Suprapubic skin (tissue), 4 donors: ENCODE data around the gene MLKL. TPM values are rescaled to one million over a fixed set of nuclear protein-coding genes. Genes with fewer than 3 reads are reported as not detected.

Experiments used
- DNase-seq, 2 donors: peaks; one replicate each; pipeline ENCODE4 v3.0.0-alpha.2; 2019; ENCODE audit warnings: low spot score in 2 of 2
- H3K27ac ChIP-seq: fragments of 200-600 bp; sonication (generic); one replicate; pipeline ENCODE4 v1.5.1; 2019
- H3K27me3 ChIP-seq: fragments of 200-600 bp; sonication (generic); one replicate; pipeline ENCODE4 v1.5.1; 2019
- H3K36me3 ChIP-seq: fragments of 200-600 bp; sonication (generic); one replicate; pipeline ENCODE4 v1.5.1; 2019
- H3K4me1 ChIP-seq: fragments of 200-600 bp; sonication (generic); one replicate; pipeline ENCODE4 v1.5.1; 2019
- H3K4me3 ChIP-seq: fragments of 200-600 bp; sonication (generic); one replicate; pipeline ENCODE4 v1.5.1; 2019; ENCODE audit warnings: mild to moderate bottlenecking
- H3K9me3 ChIP-seq: fragments of 200-600 bp; sonication (generic); one replicate; pipeline ENCODE4 v1.5.1; 2019
- EP300 ChIP-seq: sonication (generic); formaldehyde crosslinking; IDR thresholded peaks from one replicate; pipeline ENCODE4 v1.6.1; 2017; ENCODE audit warnings: antibody characterized with exemption
- POLR2A ChIP-seq, 2 donors: fragments of 450-650 bp; IDR thresholded peaks; one replicate each; pipeline ENCODE4 v1.6.1; 2017; ENCODE audit warnings: antibody characterized with exemption in 2 of 2, mild to moderate bottlenecking in 2 of 2, moderate library complexity in 2 of 2
- POLR2AphosphoS5 ChIP-seq, 3 donors: sonication (generic); formaldehyde crosslinking; IDR thresholded peaks; one replicate each; pipeline ENCODE4 v1.6.1; 2017; ENCODE audit warnings: antibody characterized with exemption in 3 of 3
- WGBS: methylation state at CpG from one replicate; pipeline ENCODE4 v1.1.5; 2018; 5-methylcytosine and 5-hydroxymethylcytosine counted together
- total RNA-seq, 4 donors: library from RNA; depleted of rRNA; stranded (reverse); fragments of >200 nt; gene quantifications; one replicate each; pipeline ENCODE4 v1.1.0, GENCODE V29; 2016
- TF ChIP-seq, protein P1 (sequence below), 2 donors: fragments of 200-600 bp in 1 of 2; fragments of 450-650 bp in 1 of 2; sonication (generic) in 1 of 2; IDR thresholded peaks; one replicate each; pipeline ENCODE4 v1.5.1; 2016 to 2019; ENCODE audit warnings: antibody characterized with exemption in 2 of 2, mild to moderate bottlenecking in 1 of 2, moderate library complexity in 1 of 2

The MLKL gene
- total RNA-seq, 4 donors from 2014 or later = 3.1 to 12.0 (median 7.0) TPM

DNA sequence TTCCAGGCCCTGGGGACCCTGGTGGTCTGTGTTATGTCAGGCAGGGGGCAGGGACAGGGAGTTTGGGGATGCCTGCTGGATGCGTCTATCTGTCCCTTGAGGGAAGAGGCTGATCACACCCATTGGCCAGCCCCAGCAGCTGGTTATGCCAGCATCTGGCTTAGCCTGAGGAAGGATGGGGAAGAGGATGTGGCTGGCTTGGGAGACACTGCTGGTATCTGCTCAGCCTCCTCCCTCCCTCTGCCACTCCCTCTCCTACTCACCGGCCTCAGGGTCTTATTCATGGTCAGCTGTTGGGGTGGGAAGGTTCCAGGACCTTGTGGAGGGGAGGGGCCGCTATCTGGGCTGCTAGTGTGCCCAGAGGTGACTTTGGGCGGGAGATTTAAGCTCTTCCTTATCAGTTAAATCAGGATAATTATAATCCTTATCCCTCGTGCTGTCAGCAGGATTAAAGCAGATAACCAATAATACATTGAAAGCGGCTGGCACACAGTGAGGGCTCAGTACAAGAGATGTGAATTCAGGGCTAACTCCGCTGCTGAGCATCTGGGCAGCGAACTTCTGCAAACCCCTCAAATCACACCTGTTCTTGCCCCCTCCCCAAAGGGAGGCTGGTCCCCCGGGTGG lies 36.0 kb upstream of the MLKL start:
- peaks cover 10% of the 10 kb centered on the region for H3K4me1 ChIP-seq
- peaks cover 16% of the 10 kb centered on the region for H3K27me3 ChIP-seq
- no peak overlapping the region for H3K4me3 ChIP-seq
- no peak overlapping the region for H3K27ac ChIP-seq
- no peak for DNase-seq
- no peak for TF ChIP-seq POLR2AphosphoS5 (IDR thresholded peaks at IDR 0.05)
- TF ChIP-seq, protein P1, sequence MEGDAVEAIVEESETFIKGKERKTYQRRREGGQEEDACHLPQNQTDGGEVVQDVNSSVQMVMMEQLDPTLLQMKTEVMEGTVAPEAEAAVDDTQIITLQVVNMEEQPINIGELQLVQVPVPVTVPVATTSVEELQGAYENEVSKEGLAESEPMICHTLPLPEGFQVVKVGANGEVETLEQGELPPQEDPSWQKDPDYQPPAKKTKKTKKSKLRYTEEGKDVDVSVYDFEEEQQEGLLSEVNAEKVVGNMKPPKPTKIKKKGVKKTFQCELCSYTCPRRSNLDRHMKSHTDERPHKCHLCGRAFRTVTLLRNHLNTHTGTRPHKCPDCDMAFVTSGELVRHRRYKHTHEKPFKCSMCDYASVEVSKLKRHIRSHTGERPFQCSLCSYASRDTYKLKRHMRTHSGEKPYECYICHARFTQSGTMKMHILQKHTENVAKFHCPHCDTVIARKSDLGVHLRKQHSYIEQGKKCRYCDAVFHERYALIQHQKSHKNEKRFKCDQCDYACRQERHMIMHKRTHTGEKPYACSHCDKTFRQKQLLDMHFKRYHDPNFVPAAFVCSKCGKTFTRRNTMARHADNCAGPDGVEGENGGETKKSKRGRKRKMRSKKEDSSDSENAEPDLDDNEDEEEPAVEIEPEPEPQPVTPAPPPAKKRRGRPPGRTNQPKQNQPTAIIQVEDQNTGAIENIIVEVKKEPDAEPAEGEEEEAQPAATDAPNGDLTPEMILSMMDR (IDR thresholded peaks at IDR 0.05) = no peak
- TF ChIP-seq POLR2A (IDR thresholded peaks at IDR 0.05) = no peak
- TF ChIP-seq EP300 = no peak
- WGBS = 61% methylated on average over 9 of the region's 9 CpGs
- no peaks in the 10 kb centered on the region for H3K9me3 ChIP-seq
- no peaks in the 10 kb centered on the region for H3K36me3 ChIP-seq

DNA sequence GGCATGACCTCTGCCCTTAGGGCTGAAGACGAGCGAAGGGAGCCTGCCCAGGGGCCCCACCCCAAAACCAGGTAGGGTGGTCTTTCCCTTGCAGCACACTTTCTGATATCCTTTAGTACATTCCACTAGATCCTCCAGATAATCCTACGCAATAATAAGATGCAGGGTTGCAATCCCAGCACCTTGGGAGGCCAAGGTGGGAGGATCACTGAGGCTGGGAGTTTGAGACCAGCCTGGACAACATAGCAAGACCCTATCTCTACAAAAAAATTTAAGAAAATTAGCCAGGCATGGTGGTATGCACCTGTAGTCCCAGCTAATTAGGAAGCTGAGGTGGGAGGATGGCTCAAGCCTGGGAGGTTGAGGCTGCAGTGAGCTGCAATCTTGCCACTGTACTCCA lies 34.9 kb upstream of the MLKL start:
- H3K4me1 ChIP-seq = peaks cover 4% of the 10 kb centered on the region
- no peak overlapping the region for H3K4me3 ChIP-seq
- no peak overlapping the region for H3K27ac ChIP-seq
- no peaks in the 10 kb centered on the region for H3K9me3 ChIP-seq
- TF ChIP-seq EP300 (no peak), POLR2AphosphoS5 (IDR thresholded peaks at IDR 0.05) (no peak), POLR2A (IDR thresholded peaks at IDR 0.05) (no peak)
- TF ChIP-seq, protein P1 (IDR thresholded peaks at IDR 0.05) = no peak
- no peaks in the 10 kb centered on the region for H3K36me3 ChIP-seq
- DNase-seq = no peak
- WGBS = 89% methylated on average over 3 of the region's 3 CpGs
- peaks cover 16% of the 10 kb centered on the region for H3K27me3 ChIP-seq

DNA sequence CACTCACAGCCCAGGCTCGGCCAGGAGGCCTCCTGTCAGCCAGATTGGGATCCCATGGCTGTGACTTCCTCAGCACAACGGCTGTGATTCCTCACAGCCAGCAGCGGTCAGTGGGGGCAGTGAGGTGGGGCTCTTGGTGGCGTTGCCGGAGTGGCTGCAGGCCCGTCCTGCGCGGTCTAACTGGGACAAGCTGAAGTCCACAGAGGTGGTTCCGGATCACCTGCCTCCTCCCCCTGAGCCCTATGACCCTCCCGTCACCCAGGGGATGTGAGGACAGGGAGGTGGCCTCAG lies 34.4 kb upstream of the MLKL start:
- Histone ChIP-seq H3K4me3 (no peak overlapping the region), H3K36me3 (no peaks in the 10 kb centered on the region), H3K4me1 (peaks cover 8% of the 10 kb centered on the region), H3K27ac (no peak overlapping the region), H3K9me3 (no peaks in the 10 kb centered on the region), H3K27me3 (peaks cover 16% of the 10 kb centered on the region)
- DNase-seq = no peak
- TF ChIP-seq POLR2A (IDR thresholded peaks at IDR 0.05) (no peak), POLR2AphosphoS5 (IDR thresholded peaks at IDR 0.05) (no peak), EP300 (no peak)
- TF ChIP-seq, protein P1 (IDR thresholded peaks at IDR 0.05) = no peak
- WGBS = 79% methylated on average over 7 of the region's 10 CpGs

DNA sequence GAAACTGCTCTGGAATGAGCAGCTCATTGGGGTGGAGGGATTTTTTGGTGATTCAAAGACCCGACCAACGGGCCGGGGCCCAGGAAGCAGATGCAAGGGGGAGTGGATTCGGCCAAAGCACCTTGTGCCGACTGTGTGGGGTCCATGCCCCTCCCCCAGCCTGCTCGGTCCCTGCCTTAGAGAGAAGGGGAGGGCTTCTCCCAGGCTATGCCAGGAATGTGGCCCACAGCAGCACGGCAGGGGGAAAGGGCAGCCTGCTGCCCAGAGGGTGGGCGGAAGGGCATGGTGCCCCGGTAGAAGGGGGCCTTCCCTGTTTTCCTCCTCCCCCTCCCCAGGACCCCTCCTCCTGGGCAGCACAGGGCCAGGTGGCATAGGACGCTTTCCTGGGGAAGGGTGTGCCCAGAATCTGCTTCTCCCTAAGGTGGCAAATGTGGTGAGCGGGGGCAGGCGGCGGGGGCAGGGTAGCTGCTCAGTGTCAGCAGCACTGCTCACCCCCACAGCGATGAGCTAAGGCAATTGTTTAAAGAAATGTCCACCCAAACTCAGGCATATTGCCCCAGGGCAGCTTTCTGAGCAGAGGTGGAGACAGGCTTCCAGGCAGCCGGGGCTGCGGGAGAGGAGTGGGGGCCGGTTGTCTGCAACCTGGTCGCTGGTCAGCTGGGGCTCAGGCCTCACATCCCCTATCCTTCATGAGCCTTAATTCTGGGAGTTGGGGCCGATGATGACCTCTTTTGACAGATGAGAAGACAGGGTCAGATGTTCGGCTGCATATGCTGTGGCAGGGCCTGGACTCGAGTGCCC lies 33.9 kb upstream of the MLKL start:
- peaks cover 13% of the 10 kb centered on the region for H3K4me1 ChIP-seq
- H3K36me3 ChIP-seq = no peaks in the 10 kb centered on the region
- 75% methylated on average over 15 of the region's 21 CpGs for WGBS
- no peak for DNase-seq
- H3K27me3 ChIP-seq = peaks cover 16% of the 10 kb centered on the region
- no peaks in the 10 kb centered on the region for H3K9me3 ChIP-seq
- H3K4me3 ChIP-seq = no peak overlapping the region
- no peak overlapping the region for H3K27ac ChIP-seq
- TF ChIP-seq, protein P1 (IDR thresholded peaks at IDR 0.05) = no peak

DNA sequence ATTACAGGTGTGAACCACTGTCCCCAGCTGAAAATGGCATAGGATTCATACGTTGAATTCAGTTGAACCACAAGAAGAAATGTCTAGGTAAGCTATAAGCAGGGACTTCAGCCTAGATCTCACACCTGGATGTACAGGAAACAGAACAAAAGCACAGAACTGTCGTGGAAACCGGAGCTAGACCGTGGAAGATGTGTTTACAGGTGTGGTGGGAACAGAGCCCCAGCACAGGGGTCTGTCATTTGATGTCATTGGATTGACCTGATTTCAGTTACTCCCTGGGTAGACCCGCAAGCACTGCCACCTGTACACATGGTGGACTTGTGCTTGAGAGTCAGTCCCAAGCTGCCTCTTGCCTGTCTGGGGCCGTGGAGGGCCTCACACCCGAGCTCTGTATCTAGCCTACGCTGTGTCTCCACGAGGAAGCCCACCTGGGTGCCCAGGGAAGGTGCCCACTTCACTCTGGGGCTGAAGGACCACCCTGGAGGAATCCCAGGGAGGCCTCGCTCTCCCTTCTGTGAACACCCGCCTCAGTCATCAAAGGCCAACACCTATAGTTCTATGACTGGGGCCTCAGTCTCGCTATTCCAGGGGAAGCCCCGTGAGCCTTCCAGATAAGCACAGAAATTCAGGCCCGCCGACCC lies 32.2 kb upstream of the MLKL start:
- Histone ChIP-seq H3K36me3 (no peaks in the 10 kb centered on the region), H3K27me3 (peaks cover 13% of the 10 kb centered on the region), H3K4me1 (peaks cover 19% of the 10 kb centered on the region), H3K4me3 (no peak overlapping the region), H3K9me3 (no peaks in the 10 kb centered on the region), H3K27ac (no peak overlapping the region)
- no peak for DNase-seq
- TF ChIP-seq POLR2AphosphoS5 (IDR thresholded peaks at IDR 0.05) (no peak), EP300 (no peak), POLR2A (IDR thresholded peaks at IDR 0.05) (no peak)
- TF ChIP-seq, protein P1 (IDR thresholded peaks at IDR 0.05) = no peak
- WGBS = 91% methylated on average over 12 of the region's 15 CpGs
